ENCODE data around the gene SLC25A41.
A peak's percentile ranks its signal among the peaks of the same experiment; 100 is the strongest.

SLC25A41 gene

DNA sequence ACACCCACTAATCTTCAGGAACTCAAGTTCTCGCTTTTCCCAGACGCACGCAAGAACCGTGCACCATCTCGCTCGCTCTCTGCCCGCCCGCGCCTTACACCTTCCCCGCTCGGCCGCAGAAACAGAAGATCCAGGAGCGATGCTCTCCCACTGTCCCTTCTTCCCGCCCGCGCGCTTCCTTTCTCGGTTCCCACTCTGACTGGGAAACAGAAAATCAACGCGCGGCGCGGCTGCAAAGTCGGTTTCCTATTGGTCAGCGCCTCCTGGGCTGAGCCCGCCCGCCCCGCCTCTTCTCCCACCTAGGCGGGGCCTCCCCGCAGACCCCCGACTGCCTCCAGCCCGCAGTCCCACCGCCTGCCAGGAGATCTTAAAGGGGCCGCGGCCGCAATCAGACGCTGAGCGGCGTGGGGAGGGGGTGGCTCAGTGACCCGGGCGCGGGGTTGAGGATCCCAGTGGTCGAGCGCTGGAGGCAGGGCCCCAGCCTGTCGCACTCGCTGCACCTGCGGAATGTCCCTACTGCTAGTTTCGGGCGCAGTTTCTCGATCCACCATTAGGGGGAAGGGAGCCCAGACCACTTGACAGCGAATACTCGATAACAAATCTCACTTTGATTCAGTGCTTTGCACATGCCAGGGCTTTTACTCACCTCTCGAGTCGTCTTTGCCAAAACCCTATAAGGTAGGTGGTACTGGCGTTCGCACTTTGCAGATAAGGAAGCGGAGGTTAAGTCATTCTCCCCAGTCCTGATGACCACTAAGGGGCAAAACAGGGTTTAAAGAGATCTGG is 26.7 kb upstream of the SLC25A41 start:
- DNase-seq (ENCODE audit: low spot score) = peak; percentile 98

DNA sequence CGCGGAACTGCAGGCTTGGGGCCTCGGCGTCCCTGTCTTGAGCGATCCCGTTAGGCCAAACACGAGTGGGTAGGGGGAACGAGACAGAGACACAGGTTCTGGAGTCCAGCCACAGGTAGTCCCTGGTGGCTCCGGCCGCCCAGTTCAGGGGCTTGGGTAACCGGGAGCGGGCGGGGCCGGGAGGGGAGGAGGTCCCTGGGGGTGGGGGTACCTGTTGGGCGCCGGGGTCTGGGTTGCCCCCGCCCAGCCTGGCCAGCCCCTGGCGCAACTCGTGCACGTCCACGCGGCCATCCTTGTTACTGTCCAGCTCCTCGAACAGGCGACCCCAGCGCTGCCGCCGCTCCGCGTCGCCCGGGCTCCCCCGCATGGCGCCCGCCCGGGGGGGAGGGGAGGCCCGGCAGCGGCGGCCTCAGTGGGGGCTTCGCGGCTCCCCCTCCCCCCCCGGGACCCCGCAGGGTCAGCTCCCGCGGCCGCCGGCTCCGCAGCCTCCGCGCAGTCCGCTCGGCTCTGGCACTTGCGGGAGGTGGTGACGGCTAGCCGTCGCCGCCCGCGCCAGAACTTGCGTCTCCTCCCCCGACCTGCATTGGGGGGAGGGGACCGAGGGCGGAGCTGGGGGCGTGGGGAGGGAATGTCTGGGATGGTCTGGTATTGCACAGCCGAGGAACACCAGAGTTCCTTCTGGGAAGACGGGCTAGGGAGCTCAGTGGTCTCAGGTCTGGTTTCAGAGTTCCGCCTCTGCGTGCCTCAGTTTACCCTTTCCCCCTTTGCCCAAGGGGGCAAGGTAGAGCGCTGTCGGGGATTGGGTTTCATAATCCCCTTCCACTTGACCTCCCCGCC is 25.9 kb upstream of the SLC25A41 start, which contains the start of gene SLC25A23:
Gene SLC25A23 (minus strand): TSS at position 531 of the 837 bp plus-strand sequence. CDS start 164 bp downstream, at position 367.
- peak; percentile 89 for DNase-seq (ENCODE audit: low spot score)

DNA sequence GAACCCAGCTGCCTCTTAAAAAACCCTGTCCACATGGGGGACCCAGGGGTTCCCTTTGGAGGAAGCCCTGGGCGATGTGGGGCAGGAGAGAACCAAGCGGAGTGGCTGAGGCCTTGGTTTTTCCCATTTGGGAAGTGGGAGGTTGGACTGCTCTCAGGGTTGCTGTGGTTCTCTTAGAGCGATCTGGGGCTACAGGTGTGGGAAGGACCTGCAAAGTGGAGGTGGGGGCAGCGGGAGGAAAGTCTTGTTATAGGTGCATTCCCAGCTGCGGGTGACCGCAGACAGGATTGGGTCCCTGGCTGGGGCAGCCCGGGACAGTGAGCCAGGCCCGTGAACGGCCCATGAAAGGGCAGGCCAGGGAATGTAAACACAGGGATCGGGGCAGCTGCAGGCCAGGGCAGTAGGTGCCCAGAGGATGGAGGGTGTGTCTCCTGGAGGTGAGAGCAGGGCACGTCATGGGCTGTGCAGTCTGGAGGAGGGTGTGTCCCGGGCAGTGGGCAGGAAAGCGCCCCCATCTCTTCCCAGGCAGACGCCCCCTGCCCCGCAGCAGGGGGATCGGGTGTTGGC is 25.2 kb upstream of the SLC25A41 start:
- DNase-seq (ENCODE audit: low spot score) = no peak

DNA sequence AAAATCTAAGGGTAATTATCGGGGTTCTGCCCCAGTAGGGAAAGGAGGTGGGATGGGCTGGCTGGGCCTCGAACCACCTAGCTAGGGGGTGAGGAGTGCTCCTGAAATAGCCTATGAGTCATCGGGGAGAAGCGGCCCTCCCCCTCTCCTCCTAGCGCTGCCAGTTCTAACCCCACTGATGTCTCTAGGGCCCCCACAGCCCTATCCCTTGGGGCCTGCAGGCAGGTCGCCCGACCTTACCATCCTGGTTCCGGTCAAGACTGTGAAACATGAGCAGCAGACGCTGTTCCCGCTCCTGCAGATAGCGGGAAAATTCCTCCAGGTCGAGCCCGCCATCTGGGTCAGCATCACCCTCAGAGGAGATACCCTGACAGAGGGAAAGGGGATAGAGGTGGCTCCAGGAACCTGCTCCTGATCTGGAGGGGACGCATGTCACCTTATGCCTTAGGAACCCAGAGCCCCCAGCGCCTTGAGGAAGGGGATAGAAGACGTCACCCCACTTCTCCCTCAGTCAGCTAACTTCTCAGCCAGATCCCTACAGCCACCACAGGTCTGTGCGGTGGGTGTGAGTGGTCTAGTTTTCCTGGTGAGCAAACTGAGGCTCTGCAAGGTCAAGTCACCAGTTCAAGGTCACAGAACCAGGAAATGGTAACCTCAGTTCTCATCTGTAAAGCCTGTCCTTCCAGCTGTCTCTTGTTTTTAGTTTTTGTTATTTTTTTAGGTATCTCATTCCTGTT is 24.6 kb upstream of the SLC25A41 start:
- no peak for DNase-seq (ENCODE audit: low spot score)

GRCh38 chr19:6455924-6456323 is 22.4 kb upstream of the SLC25A41 start:
- DNase-seq (ENCODE audit: low spot score) = no peak

DNA sequence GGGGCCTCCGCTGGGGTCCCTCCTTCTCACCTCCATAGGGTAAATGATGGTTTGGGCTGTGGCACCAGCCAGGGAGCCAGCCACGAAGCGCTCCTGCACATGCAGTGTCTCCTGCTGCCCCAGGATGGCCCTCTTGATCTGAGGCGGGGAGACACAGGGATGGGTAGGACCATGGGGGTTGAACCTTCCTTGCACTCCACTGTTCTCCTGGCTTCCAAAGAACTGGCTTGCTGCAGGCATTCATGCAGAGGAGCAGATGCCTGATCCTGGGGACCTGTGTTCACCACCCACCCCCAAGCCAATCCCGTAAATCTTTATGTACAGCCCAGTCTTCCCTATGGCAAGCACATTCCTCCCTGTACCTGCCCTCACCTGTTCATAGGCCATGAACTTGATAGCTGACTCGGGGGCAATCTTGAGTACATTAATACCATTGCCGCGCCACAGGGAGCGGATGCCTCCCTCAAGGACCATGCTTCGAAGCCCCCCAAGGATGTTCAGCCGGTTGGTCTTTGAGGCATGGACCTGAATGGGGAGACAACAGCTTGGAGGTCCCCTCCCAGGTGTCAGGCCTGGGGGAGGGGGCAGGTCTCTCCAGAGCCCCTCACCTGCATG is 20.5 kb upstream of the SLC25A41 start:
- DNase-seq (ENCODE audit: low spot score) = no peak

GRCh38 chr19:6452899-6453298 is 19.3 kb upstream of the SLC25A41 start:
- no peak for DNase-seq (ENCODE audit: low spot score)

DNA sequence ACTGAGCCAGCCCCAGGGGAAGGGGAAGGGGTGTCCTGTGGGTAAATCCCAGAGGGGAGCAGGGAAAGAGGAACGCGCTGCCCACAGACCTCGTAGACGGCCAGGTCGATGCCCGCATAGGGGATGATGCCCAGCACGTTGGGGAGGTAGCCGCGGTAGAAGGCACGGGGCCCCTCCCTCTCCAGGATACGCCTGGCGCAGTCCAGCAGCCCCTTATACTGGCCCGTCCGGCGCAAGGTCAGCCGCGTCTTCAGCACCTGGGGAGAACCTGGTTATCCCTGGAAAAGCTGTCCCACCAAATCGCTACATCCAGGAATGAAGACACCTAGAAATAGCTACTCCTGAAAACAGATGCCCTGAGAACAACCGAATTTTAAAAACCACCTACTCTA is 18.7 kb upstream of the SLC25A41 start:
- DNase-seq (ENCODE audit: low spot score) = no peak

DNA sequence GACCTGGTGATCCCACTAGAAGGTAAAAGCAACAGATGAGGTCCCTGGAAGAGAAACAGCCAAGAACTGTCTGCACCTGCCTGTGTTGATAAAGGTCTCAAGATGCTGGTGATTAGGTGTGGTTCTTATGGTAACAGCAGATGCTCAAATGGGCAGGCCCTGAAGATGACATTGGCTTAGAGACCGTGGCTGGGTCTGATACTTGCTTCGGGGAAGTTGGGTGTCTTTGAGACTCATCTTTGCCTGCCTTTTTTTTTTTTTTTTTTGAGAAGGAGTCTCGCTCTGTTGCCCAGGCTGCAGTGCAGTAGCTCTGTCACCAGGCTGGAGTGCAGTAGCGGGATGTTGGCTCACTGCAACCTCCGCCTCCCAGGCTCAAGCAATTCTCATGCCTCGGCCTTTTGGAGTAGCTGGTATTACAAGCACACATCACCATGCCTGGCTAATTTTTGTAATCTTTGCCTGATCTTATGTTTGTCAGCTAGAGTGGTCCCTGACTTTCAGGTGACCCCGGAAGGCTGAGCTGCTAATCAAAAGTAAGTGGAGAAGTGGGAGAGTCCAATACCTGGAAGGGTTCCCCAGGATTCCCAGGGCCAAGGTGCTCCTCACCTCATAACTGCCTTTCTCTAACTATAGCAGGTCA is 18.1 kb upstream of the SLC25A41 start:
- no peak for DNase-seq (ENCODE audit: low spot score)

DNA sequence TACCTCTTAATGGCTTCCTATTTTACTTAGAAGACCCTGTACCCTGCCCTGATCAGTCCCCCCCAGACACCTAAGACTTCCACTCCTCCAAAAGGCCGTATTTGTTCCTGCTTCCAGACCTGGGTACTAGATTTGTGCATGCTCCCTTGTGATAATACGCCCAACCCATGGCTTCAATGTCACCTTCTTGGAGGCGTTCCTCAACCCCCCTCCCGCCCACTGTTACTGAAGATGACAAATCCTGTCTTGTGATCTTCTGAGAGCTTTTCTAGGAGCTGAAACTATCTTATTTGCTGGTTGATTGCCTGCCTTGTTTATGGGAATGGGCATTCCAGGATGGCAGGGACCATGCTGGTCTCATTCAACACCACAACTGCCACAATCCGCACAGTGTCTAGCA is 16.6 kb upstream of the SLC25A41 start:
- DNase-seq (ENCODE audit: low spot score) = no peak

DNA sequence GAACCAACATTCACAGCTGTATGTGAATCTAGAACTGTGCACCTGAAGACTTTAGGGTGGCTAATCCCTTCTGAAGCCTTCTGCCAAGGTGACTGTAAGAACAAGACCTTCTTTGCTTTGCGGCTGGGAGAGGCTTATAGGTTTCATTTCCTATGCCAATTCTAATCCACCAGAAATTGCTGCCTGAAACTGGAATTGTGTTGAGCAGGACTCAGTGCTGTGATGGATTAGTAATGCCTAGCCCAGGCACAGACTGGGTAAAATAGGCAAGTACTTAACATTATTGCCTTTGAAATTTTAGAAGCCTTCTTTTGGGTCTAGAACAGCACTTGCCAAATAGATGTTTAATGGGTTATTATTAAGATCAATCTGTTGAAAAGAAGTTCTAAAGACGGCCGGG is 14.5 kb upstream of the SLC25A41 start:
- DNase-seq (ENCODE audit: low spot score) = no peak

DNA sequence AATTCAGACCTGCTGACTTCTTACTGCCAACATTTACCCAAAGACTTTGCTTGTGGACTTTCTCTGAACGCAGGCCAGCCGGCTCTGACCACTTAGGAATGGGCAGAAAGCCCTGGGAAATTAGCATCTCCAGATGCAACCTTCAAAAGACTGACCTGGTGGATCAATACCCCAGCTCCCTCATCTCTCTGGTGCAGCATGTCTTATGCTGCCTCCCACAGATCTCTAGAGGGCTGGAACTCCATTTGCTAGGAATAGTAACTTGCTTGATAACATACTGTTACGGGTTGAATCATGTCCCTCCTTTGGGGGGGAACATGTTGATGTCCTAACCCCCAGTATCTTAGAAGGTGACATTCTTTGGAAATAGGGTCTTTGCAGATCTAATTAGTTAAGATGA is 12.9 kb upstream of the SLC25A41 start:
- no peak for DNase-seq (ENCODE audit: low spot score)

- DNase-seq (ENCODE audit: low spot score) = no peak
These were observed 10.4 kb upstream of the SLC25A41 start for GRCh38 chr19:6443986-6444385.

- no peak for DNase-seq (ENCODE audit: low spot score)
These were observed 8.6 kb upstream of the SLC25A41 start for GRCh38 chr19:6442087-6442688.

- DNase-seq (ENCODE audit: low spot score) = no peak
These were observed 7.3 kb upstream of the SLC25A41 start for GRCh38 chr19:6440905-6441304.

- no peak for DNase-seq (ENCODE audit: low spot score)
These were observed 6.2 kb upstream of the SLC25A41 start for GRCh38 chr19:6439743-6440142.

GRCh38 chr19:6433165-6433564 is 398 bp downstream of the SLC25A41 start:
- DNase-seq (ENCODE audit: low spot score) = no peak

DNA sequence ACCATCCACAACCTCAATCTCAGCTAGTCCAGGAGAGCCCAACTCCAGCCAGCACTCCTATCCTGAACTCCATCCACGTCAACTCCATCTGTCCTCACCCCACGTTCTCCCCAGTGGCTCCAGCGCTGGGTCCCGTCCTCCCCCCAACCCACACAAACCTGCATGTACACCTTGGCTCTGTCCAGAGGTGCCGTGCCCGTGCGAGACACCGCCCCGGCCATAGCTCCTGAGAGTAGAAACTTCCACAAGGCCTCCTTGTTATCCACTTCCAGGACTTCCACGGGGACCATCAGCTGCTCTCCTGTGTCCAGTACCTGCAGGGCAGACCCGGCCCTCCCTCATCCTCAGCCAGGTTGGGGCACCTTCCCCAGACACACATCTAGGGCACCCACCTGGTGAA is 1.7 kb downstream of the SLC25A41 start:
- DNase-seq (ENCODE audit: low spot score) = no peak

- no peak for DNase-seq (ENCODE audit: low spot score)
These were observed 3.9 kb downstream of the SLC25A41 start for GRCh38 chr19:6429419-6430221.
